Esophagus muscularis mucosa (tissue), 4 donors: Measurements from ENCODE around the gene GNA15.

ENCODE experiments used
- CTCF ChIP-seq, 3 experiments: fragments of 200-600 bp in 2 of 3; fragments of 450-650 bp in 1 of 3; sonication (generic) in 2 of 3; IDR thresholded peaks; one replicate each; pipeline ENCODE4 v1.5.1; 2017 to 2019; ENCODE audit warnings: antibody characterized with exemption in 3 of 3, mild to moderate bottlenecking in 2 of 3, moderate library complexity in 1 of 3
- EP300 ChIP-seq: sonication (generic); formaldehyde crosslinking; IDR thresholded peaks from one replicate; pipeline ENCODE4 v1.6.1; 2017; ENCODE audit warnings: antibody characterized with exemption
- POLR2A ChIP-seq: fragments of 450-650 bp; IDR thresholded peaks from one replicate; pipeline ENCODE4 v1.6.1; 2017; ENCODE audit warnings: antibody characterized with exemption, moderate library complexity, mild to moderate bottlenecking, low read depth
- POLR2AphosphoS5 ChIP-seq, 2 donors: sonication (generic); formaldehyde crosslinking; IDR thresholded peaks; one replicate each; pipeline ENCODE4 v1.6.1; 2017; ENCODE audit warnings: antibody characterized with exemption in 2 of 2

GRCh38 chr19:3162418-3163229 lies 26.8 kb downstream of the GNA15 start:
- TF ChIP-seq CTCF (IDR thresholded peaks at IDR 0.05) (no peak), POLR2AphosphoS5 (IDR thresholded peaks at IDR 0.05) (no peak), EP300 (no peak), POLR2A (no peak)
